Vein endothelial cell (primary cell): ENCODE measurements around the gene UQCC3. TPM values are rescaled to one million over a fixed set of nuclear protein-coding genes. Genes with fewer than 3 reads are reported as not detected.

ENCODE experiments used
- small RNA-seq: library from RNA; depleted of rRNA; stranded (forward); fragments of <200 nt; gene quantifications from one replicate; pipeline ENCODE3, GENCODE V24; 2012
- total RNA-seq: library from RNA; depleted of rRNA; stranded (reverse); fragments of >200 nt; gene quantifications from 2 replicates; pipeline ENCODE4 v1.2.3, GENCODE V29; 2012

Gene UQCC3, protein sequence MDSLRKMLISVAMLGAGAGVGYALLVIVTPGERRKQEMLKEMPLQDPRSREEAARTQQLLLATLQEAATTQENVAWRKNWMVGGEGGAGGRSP
- 5.9 and 6.1 TPM in 2 replicates for total RNA-seq

GRCh38 chr11:62671608-62672389 is at the start of gene UQCC3, which contains the start of gene LBHD1:
TSS of gene UQCC3 (plus strand) at chr11:62671673. CDS start at chr11:62671746, 73 bp downstream.
TSS of gene LBHD1 (minus strand) at chr11:62672267. CDS start at chr11:62670031, 2,236 bp downstream.

GRCh38 chr11:62645946-62646824 is 25.3 kb upstream of the UQCC3 start, which contains the start of gene GANAB:
TSS of gene GANAB (minus strand) at chr11:62646613. CDS start at chr11:62646599, 14 bp downstream.

DNA sequence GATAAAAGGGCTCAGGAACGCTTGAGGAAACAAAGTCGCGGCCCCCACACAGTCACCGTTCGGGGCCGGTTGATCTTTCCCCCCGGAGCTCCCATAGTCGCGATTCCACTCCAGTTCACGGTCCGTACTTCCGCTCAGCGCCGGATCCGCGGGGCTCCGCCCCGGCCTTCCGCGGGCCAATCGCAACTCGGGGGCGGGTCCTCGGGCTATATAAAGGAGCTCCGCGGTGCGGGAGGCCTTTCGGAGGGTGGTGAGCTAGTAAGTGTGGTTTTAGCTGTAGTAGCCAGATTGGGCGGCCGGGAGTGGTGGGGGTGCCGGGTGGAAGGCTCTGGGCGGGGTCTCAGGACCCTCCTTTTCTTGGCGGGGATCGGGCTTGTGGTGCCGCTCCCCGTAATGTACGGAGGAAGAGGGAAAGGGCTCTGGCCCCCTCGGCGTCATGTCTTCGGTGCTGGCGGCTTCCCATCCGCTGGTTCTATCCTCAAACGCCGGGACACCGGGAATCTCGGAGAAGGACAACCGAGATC is 6.3 kb upstream of the UQCC3 start, which contains the start of the genes C11orf98 and CSKMT:
TSS of gene C11orf98 (minus strand) at position 136 of the 524 bp plus-strand sequence. CDS start at position 95, 41 bp downstream.
TSS of gene CSKMT (plus strand) at position 238 of the 524 bp plus-strand sequence. CDS start 568 bp downstream, outside the sequence.

GRCh38 chr11:62678770-62679696 is 7.6 kb downstream of the UQCC3 start, which contains the start of gene UBXN1:
TSS of gene UBXN1 (minus strand) at chr11:62679073. CDS start at chr11:62678923, 150 bp downstream.

DNA sequence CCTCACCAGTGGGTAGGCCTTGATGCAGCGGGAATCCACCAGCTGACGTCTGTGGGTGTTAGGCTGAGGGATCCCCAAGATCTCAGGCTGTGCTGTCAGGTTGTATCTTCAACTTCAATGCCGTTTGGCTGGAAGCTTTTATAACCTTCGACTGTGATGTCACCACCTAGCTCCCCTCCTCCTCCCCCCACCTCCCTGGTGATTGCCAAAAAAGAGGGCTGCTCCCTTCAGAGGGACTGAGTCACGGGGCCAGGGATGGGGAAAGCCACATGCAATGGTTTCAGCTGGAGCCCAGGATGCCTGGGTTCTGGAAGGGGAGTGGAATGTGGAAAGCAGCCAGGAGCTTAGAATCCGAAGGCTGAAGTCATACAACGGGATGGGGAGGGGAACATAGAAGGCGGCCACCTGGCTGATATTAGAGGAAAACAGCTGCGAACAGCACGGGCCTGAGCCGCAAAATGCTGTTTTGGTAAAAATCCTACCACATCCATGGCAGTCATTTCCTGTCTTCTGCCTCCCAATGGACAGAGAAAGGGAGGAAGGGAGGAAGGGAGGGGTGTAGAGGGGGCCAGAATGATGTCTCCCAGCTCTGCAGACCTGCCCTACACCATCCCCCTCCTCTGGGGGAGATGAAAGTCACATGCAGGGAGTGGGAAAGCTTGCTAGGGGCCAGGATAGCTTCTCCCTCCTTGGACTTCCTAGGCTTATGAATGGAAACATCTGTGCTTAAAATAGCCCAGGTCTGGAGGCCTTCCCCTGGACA is 18.1 kb downstream of the UQCC3 start, which contains the start of gene LRRN4CL:
TSS of gene LRRN4CL (minus strand) at position 110 of the 763 bp plus-strand sequence. CDS start 1,022 bp downstream, outside the sequence.

GRCh38 chr11:62707277-62707861 is 35.9 kb downstream of the UQCC3 start, which contains the start of the genes BSCL2 and GNG3:
TSS of gene BSCL2 (minus strand) at chr11:62707424. CDS start at chr11:62707195, 229 bp downstream.
TSS of gene GNG3 (plus strand) at chr11:62707676. CDS start at chr11:62708296, 620 bp downstream.

Small RNA genes within 50 kb of the gene (small RNA-seq; reads per million reads assigned to genes)
- gene SNORA57 = not detected

Other genes starting within 250 kb of the UQCC3 start
- gene AHNAK, start 124.9 kb upstream of the UQCC3 start, total RNA-seq = 544 and 655 TPM in 2 replicates
- gene EEF1G, start 97.8 kb upstream of the UQCC3 start, total RNA-seq = 1,284 and 1,362 TPM in 2 replicates
- gene TUT1, start 80.2 kb upstream of the UQCC3 start, total RNA-seq = 11.8 and 12.7 TPM in 2 replicates
- 250 and 281 TPM in 2 replicates for gene MTA2, start 69.8 kb upstream of the UQCC3 start, total RNA-seq
- 35.7 and 60.8 TPM in 2 replicates for gene EML3, start 58.9 kb upstream of the UQCC3 start, total RNA-seq
- gene ROM1, start 58.4 kb upstream of the UQCC3 start, total RNA-seq = 5.2 and 5.3 TPM in 2 replicates
- gene B3GAT3, start 49.7 kb upstream of the UQCC3 start, total RNA-seq = 19.9 and 23.5 TPM in 2 replicates
- 223 and 259 TPM in 2 replicates for gene GANAB, start 25.1 kb upstream of the UQCC3 start, total RNA-seq
- 35.1 and 41.2 TPM in 2 replicates for gene INTS5, start 18.4 kb upstream of the UQCC3 start, total RNA-seq
- 35.9 and 43.4 TPM in 2 replicates for gene C11orf98, start 6.5 kb upstream of the UQCC3 start, total RNA-seq
- gene CSKMT, start 6.4 kb upstream of the UQCC3 start, total RNA-seq = 9.5 and 9.7 TPM in 2 replicates
- 4.2 TPM in 2 replicates for gene LBHD1, start 594 bp downstream of the UQCC3 start, total RNA-seq
- gene UBXN1, start 7.4 kb downstream of the UQCC3 start, total RNA-seq = 88.7 and 147 TPM in 2 replicates
- gene LRRN4CL, start 17.9 kb downstream of the UQCC3 start, total RNA-seq = 0.19 and 0.33 TPM in 2 replicates
- 28.7 and 30.2 TPM in 2 replicates for gene BSCL2, start 35.8 kb downstream of the UQCC3 start, total RNA-seq
- gene GNG3, start 36.0 kb downstream of the UQCC3 start, total RNA-seq = not detected in 2 replicates
- gene HNRNPUL2, start 55.8 kb downstream of the UQCC3 start, total RNA-seq = 10.5 and 15.0 TPM in 2 replicates
- gene TTC9C, start 56.8 kb downstream of the UQCC3 start, total RNA-seq = 31.0 and 45.9 TPM in 2 replicates
- 15.4 and 16.0 TPM in 2 replicates for gene ZBTB3, start 82.5 kb downstream of the UQCC3 start, total RNA-seq
- 43.1 and 50.6 TPM in 2 replicates for gene POLR2G, start 89.9 kb downstream of the UQCC3 start, total RNA-seq
- gene TAF6L, start 99.7 kb downstream of the UQCC3 start, total RNA-seq = 19.9 and 20.9 TPM in 2 replicates
- 29.1 and 36.3 TPM in 2 replicates for gene TMEM179B, start 115.7 kb downstream of the UQCC3 start, total RNA-seq
- gene TMEM223, start 120.3 kb downstream of the UQCC3 start, total RNA-seq = 12.6 and 14.0 TPM in 2 replicates
- gene NXF1, start 133.8 kb downstream of the UQCC3 start, total RNA-seq = 37.2 and 41.6 TPM in 2 replicates
- gene STX5, start 160.4 kb downstream of the UQCC3 start, total RNA-seq = 33.0 and 43.1 TPM in 2 replicates
- gene TEX54, start 161.2 kb downstream of the UQCC3 start, total RNA-seq = 0.98 TPM in 1 of 2 replicates, not detected in the other
- 44.4 and 47.0 TPM in 2 replicates for gene WDR74, start 167.9 kb downstream of the UQCC3 start, total RNA-seq
- 109 and 145 TPM in 2 replicates for gene SLC3A2, start 209.2 kb downstream of the UQCC3 start, total RNA-seq
- not detected in 2 replicates for gene CHRM1, start 249.7 kb downstream of the UQCC3 start, total RNA-seq